HG03135 (cell line): ENCODE data around the gene FAM53B.

Experiments used
- ATAC-seq: cut with Tn5 transposase; IDR thresholded peaks from one replicate; pipeline ENCODE4 v1.9.1; 2021; ENCODE audit warnings: mild to moderate bottlenecking, moderate library complexity; ENCODE audit not compliant: unreplicated experiment

The FAM53B gene

DNA sequence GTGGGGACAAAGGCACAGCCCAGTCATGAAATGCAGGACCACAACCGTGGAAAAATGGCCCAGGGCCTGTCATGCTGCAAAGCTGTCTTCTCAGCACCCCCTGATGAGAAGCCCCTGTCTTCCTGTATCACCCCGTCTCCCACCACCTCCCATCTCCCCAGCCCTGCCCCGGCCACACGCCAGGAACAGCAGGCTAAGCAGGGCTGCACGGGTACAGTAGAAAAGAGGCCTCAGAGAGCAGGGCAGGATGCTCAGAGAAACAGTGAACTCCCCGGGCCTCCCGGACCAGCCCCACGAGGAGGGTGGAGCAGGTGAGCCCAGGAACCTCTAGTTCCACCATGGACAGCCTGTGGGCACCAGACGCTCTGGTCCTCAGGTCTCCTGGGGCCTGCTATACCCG lies 77.7 kb downstream of the FAM53B start:
- ATAC-seq = no peak

DNA sequence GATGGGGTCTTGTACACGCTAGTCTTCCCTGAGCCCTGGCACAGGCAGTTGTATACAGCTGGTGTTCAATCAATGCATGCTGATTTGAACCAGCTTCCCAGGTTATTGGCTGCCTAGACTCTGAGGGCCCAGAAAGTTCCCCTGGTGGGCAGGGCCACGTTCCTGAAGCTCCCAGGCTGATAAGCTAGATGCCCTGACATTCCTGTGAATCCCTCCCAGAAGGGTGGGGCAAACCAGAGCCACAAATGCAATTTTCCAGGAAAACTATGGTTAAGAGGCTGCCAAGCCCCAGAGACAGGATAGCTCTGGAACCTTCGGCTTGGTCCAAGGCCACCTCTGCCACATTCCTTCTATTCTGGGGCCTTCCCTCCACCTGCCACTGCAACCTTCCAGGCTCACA lies 78.2 kb downstream of the FAM53B start:
- ATAC-seq = no peak

DNA sequence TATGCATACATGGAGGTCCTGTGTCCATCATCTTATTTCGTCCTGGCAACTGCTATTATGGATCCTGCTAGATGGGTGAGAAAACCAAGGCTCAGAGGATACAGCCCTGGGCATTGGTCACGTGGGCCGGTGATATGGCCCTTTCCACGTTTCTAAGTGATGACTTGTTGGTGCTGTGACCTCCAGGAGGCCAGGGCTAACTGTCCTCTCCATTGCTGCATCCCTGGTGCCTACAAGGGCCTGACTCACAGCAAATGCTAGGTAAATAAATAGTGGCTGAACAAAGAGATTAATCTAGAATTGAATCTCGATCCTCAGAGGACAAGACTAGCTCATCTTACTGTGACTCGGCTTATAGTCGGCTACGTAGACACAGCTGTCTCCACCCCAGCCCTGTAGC lies 78.6 kb downstream of the FAM53B start:
- no peak for ATAC-seq

DNA sequence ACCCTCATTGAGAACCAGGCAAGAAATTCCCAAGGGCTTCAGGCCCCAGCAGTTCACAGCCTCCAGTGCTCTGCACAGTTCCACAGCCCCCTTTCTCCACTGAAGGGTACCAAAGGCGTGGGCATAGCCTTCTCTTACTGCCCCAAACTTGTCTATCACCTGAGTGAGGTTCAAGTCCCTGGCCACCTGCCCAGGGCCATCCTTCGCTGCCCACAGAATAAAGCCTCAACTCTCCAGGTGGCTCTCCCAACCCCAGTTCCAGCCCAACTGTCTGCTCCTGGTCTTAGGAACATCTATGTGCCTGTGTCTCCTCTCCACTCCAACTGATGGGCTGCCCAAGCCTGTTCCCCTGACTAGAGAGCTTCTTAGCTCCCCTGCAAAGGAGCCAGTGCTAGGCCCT lies 79.1 kb downstream of the FAM53B start:
- no peak for ATAC-seq

DNA sequence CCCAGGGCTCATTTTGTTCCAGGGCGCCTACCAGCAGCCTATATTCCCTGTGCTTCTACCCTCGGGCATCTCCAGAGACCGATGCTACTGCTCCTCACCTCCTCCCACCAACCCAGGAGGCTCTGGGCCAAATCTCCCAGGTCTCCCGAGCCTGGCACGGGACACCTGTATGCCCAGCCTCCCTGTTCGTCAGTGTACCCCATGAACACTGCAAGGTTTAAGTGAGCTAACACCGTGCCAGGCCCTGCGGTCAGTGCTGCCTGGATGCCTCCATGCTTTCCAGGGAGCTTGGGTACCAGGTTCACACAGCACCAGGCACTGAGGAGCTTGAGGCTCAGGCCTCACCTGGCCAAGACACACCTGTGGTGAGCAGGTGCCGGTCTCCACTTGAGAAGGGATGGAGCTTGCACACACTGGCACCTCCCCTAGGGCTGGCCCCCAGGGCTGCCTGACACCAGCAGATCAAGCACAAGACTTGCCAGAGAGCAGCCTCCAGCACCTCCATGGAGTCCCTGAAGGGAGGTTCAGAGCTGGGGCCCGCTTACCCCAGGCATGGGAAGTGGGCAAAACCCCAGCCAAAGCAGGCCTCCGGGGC lies 80.3 kb downstream of the FAM53B start:
- ATAC-seq = no peak

DNA sequence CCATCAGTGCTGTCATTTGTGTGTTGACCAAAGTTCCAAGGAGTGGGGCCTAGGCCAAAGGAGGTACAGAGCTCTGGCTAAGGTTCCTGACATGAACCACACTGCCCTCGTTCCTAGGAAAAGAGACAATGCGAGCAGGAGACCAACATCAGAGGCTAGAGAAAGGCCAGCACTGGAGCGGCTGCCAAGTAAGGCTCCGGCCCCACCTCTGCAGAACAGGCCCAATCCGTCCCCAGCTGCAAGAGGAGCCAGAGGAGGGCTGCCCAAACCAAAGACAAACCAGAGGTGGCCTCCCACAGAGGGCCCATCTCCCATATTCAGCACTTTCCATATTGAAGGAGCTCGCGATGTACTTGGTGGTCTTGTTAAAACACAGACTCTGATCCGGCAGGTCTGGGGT lies 81.0 kb downstream of the FAM53B start:
- ATAC-seq = no peak

DNA sequence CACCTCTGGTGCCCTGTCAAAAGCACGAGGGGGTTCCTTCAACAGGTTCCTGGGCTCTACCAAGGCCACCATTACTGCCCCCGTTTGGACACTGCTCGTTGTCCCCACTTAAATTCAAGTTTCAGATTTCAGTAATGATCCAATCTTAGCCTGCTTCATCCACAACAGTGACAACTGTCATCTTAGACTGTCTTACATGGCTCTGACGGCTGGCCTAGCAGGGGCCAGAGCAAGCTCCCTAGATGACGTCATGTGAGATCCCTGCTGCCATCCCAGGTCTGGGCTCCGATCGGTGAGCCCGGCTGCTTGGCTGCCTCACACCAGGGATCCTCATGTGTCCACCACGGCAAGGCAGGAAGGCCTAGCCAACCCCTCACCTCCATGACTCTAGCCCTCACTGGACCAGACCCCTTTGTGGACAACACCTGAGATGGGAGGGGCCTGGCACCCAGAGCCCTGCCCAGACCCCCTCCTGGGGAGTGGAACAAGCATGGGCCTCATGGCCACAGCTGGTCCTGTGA lies 82.5 kb downstream of the FAM53B start:
- ATAC-seq = no peak

DNA sequence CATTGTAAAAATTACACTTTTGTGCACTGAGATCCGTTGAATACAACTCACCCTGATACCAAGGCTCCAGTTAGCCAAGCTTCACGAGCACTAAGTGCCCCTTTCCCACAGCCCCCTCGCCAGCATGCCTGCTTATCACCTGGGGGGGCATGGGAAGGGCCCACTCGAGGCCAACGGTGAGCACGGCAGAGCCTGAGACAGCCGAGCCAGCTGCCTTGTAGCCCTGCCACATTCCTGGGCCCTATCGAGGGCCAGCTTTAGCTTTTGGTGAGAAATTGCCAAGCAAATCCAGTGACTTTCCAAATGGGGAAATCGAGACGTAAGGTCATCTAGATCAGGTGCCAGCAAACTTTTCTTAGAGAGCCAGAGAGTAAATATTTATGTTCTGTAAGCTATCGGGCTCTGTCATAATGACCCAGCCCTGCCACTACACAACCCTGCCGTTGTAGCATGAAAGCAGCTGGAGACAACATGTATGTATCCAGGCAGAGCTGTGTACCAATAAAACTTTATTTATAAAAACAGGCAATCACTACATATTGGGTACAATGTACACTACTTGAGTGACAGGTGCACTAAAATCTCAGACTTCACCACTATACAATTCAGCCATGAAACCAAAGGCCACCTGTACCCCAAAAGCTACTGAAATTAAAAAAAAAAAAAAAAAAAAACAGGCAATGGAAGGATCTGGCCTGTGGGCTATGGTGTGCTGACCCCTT lies 83.6 kb downstream of the FAM53B start:
- ATAC-seq = no peak

DNA sequence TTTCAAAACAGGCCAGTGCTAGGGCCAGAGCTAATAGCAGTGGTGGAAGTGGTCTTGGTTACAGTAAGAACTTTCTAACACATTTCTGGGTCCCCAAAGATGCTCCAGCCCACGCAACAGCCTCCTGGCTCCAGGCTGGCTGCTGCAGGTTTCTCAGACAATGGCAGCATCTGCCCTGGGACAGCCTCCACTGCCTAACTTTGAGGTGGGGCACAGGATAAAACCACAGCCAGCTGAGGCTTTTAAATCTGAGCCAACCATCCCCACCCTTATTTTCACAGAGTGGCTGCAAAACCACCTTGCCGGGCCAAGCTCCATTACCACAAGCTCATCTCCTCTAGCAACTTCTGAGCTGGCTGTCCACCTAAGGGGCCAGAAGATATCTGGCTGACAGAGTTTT lies 84.8 kb downstream of the FAM53B start:
- ATAC-seq = no peak

DNA sequence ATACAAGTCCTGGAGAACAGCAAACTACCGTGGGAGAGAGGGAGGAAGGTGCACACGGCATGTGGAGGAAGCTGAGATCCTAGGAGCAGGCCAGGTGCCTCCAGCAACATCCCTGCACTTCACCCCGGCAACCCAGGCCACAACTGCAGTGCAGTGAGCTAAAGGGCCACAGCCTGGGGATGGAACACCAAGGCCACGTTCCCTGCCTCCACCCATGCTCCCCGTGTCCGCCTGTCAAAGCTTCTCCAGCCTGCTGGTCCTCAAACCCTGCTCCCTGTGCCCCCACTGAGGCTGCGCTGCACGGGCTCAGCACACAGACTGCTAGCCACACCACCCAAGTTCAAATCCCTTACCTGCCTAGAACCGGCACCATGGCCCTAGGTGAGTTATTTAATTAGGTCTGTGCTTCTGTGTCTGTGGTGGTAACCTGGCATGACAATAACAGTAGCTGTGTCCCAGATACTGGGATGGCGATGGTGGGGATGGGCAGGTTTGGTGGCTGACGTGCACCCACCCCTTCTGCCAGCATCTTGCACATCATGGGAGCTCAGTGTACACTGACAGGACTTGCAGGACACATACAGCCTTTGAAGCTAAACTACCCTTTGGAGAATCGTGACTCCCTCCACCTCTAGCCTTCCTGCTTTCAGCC lies 85.5 kb downstream of the FAM53B start:
- no peak for ATAC-seq

DNA sequence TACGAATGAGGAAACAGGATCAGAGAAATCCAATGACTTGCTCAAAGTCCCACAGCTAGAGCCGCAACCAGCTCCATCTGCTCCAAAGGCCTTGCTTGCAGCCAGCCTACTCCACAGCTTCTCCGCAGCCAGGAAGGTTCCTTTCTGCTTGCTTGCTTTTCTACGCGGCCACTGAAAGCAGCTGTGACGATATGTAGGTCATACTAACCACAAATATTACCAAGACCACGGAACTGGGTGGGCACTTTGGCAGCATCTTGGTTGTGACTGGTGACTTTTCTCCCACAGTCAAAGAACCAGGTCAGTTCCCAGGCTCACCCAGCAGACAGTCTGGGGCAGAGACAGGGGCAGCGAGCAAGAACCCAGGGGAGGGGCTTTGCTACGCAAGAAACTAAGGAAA lies 86.4 kb downstream of the FAM53B start:
- ATAC-seq = no peak

DNA sequence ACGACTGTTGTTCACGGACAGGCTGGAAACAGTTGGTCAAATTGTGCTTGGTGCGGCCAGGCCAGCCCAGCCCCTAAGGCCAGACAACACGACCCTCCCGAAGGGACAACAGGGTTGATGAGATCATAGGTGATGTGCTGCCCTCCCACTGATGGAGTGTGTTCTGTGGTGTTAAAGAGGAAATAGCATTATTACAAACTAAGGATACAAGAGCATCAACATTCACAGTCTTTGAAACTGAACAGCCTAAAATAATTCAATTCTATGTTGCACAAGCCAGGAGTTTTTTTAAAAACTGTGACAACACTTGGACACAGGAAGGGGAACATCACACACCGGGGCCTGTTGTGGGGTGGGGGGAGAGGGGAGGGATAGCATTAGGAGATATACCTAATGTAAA lies 87.6 kb downstream of the FAM53B start:
- ATAC-seq = no peak

DNA sequence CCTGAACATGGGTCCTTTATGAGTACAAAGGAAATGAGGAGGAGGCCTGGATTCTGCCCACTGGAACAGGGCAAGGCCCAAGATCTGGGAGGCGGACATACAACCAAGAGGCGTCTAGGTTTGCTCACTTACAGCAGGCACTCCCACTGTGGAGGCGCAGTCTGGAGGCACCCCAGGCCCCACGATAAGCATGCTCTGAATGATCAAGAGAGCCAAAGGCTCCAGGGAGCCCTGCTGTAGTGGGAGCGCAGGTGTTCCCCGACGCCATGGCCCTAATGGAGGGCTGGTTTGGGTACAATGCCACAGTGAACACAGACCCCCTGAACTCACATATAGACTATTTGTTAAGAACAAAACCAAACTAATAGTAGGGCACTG lies 88.1 kb downstream of the FAM53B start:
- no peak for ATAC-seq

DNA sequence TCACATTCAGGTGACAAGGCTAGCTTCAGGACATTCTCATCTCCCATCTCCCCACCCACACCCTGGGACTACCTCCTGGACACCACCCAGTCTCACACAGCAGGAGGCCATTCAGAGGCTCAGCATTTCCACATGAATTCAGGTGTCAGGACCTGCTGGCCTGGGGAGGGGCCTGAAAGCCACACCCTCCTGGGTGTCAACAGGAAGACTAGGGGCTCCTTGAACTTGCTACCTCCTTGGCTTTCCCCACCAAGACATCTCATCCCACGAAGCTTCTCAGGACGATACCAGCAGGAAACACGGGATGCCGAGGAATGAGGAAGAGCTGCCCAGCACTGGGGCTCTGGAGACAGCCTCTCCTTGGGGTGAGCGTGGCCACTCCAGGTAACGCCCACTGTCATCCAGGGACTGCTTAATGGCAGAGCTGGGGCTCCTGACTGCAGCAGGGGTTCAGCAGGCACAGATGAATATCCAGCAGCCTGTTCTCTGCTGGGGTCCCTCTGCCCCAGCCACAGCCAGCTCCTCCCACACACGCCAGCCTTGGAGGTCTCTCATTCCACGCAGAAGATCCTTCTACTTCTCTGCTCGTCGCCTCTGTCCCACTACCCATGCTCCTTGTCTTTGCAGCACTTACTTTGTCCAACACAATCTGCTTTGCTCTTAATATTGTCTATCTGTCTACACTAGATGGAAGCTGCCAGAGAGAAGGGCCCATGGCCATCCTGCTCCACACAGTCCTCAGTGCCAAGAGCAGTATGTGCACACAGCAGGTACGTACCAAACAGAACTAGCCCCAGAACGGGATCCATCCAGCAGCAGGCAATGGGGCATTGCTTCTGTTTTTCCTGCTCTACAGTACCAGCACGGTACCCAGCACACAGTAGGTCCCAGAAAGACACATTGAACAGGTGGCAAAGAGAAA lies 88.7 kb downstream of the FAM53B start:
- no peak for ATAC-seq

DNA sequence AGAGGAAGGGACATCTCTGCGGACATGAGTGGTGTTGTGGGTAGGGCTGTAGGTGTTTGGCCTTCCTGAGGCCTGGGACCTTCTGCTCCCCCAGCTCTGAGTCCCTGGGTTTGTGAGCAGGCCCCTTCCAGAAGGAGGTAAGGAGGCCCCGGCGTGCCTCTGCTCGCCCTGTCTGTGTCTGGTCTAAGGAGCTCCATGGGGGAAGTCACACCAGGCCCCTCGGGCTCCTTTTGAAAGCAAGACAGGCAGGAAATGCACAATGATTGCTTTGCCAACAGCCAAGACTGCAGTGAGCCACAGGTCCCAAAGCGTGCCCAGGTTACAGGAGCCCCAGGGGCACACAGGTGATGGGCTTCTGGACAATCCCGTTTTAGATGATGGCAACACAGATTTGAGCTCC lies 89.5 kb downstream of the FAM53B start:
- no peak for ATAC-seq

DNA sequence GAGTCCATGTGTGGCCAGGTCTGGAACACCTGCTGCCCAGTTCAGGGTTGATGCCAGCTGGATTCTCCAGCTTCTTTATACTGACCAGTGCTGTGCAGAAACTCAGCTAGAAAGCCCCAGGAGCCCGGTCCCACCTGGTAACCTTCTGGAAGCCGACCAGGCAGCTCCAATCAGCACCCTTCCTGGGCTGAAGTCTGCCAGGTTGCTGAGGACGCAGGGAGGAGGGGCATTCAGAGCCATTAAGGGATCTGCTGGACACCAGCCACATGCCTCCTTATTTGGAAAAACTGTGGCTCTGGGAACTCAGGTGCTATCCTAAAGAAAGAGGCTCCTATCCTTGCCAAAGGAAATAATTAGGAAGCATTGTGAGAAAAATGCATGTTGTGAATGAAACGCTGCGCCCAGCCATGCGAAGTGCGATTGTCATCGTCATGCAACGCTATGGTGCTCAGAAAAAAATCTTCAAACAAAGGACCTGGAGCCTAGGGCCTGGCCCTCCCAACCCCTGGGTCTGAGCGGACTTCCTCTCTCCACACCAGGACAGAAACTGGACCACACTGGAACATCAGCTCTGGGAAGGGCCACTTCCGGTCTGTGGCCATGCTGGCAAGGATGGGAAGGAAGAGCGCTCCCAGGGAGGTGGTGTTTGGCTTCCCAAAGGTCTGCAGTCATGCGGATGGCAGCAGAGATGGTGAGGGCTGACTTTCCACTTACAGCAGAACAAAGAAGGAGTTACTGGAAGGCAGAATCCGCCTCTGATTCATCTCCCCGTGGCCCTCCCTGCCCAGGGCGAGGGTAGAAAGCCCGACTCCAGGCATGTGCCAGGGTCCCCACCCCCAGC lies 90.1 kb downstream of the FAM53B start:
- ATAC-seq = no peak

DNA sequence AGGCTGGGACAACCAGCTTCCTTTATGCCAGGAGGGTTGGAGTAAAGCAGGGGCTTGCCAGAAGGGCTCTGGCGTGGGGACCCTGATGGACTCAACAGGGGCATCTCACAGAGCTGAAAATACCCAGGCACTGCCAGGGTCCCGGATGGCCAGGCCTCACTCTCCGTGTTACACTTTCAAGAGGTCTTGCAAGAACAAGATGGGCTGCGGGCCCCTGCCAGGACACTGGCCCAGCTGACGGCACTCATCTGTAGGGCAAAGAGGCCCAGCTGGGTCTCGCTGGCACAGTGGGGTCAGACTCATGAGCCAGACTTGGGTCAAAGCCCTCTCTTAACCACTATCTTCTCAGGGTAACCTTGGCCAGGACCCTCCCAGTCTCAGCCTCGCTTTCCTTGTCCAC lies 90.9 kb downstream of the FAM53B start:
- ATAC-seq = no peak

DNA sequence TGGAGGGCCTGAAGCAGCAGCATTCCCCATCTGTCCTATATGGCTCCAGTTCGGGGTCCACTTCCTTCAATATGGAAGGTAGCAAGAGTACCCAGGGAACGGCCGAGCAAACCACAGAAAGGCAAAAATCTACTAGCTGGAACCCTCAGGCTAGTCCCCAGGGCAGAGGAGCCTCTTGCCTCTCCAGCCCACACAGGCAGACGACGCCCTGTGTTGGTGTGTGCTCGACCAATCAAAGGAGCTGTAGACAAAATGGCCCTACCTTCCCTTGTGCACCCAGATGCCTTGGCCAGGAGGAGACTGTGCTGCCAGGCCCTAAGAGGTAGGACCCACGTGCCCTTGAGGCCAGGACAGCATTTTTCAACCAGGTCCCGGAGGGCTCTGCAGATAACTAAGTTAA lies 91.5 kb downstream of the FAM53B start:
- no peak for ATAC-seq

DNA sequence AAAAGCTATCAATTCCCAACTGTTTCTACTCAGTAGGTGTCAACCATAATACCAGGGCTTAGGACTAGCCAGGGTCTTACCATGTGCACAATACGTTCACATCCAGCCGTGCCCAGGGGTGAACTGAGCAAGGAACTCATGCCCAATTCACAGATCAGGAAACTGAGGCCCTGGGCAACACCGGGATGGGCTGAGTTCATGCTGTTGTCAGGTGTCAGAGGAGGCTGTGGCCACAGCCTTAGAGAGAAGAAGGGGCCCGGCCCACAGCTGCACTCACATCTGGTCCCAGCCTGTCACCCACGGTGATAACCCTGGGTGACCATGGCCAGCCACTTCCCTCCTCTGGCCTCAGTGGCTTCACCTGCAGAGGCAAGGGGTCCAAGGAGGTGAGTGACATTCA lies 92.0 kb downstream of the FAM53B start:
- ATAC-seq = no peak

DNA sequence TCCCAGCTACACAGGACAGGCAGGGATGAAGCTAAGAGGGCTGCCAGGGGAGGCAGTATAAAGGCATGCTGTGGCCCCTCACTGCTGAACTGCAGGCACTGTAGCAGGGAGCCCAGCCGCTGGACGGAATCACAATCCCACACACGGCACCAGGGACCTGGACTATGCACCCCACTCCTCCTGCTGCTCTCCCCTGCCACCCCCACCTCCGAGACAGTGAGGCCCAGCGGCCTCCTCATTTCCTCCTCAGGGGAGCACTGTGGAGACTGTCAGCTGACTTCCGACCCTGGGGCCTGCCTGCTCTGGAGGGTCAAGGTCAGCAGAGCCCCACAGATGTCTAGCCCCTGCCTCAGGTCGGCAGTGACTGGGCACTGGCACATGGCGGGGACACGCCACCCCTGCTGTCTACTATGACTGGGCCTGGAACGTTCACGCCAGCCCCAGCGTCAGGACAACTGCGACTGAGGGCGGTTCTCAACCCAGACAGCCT lies 92.7 kb downstream of the FAM53B start:
- no peak for ATAC-seq
